ENCODE measurements around the gene PPFIA1.
A peak's percentile ranks its signal among the peaks of the same experiment; 100 is the strongest.

PPFIA1 gene

DNA sequence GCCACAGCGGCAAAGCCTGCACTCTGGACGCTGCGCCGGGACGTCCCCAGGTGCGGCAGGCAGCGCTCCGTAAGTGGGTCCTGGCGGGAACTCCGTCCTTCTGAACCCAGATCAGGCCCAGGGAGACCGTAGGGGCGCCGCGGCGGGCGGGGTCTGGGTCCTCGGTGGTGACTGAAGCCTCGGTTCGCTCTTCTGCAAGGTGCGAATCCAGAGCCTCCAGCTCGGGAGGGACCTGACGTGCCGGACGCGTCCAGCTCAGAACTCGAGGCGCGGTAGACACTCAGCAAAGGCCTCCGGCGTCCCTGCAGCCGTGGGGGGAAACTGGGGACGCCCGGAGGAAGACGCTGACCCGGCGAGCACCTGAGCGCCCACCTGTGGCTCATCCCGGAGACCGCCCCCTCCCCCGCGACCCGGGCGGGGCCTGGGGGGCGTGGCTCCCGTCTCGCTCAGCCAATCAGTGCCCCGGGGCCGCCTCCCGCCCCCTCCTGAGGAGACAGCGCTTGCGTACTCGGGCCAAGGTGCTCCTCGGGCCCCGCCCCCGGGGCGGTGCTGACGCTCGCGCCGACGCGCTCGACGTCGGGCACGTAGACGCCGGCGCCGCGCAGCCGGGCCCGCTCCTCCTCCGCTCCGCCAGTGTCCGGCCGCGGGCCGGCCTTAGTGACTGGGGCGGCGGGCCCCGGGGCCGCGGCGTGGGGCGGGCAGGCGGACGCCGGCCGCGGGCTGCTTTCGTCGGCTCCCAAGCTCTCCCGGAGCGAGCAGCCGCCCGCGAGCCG, at the start of gene PPFIA1:
TSS of gene PPFIA1 (plus strand) at position 587 of the 773 bp plus-strand sequence. CDS start 1,483 bp downstream, outside the sequence.
- DNase-seq (ENCODE audit: low spot score), result peak; percentile 96

DNA sequence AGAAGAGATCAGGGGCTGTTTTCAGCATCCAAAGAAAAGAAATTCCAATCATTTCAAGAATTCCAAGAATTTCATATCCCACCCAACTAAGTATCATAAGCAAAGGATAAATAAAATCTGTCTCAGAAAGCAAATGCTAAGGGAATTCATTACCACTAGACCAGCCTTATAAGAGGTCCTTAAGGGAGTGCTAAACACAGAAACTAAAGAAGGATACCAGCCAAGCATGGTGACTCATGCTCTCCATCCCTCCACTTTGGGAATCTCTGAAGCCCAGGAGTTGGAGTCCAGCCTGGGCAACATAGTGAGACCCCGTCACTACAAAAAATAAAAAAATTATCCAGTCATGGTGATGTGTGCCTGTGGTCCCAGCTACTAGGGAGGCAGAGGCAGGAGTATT, 49.6 kb upstream of the PPFIA1 start:
- DNase-seq (ENCODE audit: low spot score), result no peak

GRCh38 chr11:70225681-70226177, 44.8 kb upstream of the PPFIA1 start:
- DNase-seq (ENCODE audit: low spot score), result no peak

DNA sequence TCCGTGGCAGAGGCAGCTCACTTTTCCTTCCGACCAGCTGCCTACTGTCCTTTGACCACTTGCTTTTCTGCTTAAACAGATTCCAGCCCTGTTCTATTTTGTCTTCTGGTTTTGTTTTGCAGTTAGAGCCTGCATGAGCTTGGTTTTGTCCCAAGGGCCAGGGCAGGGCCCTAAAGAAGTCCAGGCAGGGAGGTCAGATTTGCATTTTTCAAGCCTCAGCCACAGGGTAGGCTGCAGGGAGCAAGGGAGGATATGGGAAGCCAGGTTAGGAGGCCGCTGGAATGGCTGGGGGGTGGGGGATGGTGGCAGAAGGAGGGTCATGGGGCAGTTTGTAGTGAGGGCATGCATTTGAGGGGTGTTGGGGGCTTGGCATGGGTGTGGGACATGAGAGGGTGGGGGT, 44.3 kb upstream of the PPFIA1 start:
- DNase-seq (ENCODE audit: low spot score), result no peak

GRCh38 chr11:70226967-70227366, 43.5 kb upstream of the PPFIA1 start:
- DNase-seq (ENCODE audit: low spot score), result peak; percentile 64

DNA sequence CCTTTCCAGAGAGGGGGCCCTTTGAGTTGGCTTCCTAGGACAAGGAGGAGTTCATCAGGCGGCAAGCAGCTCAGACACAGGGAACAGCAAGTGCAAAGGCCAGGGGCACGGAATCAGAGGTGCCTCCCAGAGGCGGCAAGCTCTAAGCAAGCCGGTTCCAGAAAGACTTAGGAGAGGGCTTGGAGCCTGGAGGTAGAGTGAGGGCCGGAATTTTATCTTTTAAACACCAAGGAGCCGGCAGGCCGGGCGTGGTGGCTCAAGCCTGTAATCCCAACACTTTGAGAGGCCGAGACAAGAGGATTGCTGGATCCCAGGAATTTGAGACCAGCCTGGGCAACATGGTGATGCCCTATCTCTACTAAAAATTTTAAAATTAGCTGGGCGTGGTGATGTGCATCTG, 40.8 kb upstream of the PPFIA1 start:
- DNase-seq (ENCODE audit: low spot score), result no peak

DNA sequence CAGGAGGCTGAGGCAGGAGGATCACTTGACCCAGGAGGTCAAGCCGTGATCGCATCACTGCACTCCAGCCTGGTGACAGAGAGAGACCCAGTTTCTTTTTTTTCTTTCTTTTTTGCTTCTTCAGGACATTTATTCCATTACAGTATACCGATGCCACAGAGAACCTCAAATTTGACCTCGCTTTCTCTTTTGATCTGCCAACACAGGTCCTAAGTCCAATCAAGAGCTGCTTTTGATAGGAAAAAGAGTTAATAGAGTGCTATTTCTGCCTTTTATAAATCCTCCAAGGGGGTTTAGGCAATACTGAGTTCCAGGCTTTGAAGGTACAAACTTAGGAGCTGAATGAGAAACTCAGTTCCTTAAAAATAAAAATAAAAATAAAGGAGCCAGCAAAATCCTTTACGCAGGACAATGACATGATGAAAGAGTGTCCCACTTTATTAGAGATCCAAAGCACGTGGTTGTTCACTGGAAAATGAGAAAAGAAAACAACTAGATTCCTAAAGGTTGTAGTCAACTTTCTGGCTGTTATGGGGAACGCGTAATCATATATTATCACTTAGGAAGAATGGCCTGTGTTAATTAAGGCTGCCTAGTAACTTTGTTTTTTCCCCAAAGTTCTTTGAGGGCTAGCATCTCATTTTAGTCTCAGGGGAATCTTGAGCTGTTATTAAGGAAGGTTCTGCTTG, 40.2 kb upstream of the PPFIA1 start:
- DNase-seq (ENCODE audit: low spot score), result no peak

DNA sequence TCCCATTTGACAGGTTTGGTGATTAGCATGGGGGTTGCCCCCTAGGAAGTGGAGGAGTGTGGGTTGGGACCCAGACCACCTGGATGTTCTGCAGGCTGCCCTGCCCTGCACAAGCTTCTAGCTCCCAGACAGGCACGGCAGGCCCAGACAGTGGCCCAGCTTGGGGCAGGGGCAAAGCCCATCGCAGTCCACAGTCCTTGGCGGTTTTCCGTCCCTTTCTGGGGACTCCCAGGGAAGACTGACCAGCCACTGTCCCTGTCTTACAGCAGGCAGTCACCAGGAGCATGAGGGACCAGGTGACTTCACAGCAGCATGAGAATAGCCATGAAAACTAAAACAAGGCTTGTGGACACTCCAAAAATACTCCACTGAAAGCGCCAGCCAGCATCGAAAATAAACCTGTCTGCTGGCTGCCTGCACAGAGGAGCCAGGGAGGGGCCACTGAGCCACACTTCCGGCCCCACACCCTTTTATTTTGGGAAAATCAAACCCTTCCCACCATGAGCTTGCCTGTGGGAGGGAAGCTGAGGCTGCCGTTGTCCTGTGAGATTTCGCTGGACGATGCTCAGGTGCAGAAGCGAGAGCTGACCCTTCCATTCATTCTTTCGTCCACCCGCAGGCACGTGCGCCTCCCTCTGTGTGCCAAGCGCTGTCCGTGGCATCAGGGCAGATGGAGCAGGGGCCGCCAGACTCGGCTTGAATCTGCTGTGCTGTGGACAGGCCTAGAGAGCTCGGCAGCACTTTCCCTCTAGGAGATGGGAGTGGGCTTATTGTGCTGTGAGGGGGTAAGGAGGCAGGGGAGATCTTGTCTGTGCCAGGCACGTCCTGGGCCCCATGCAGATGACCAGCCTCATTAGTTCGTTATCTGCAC, 39.4 kb upstream of the PPFIA1 start:
- DNase-seq (ENCODE audit: low spot score), result no peak

DNA sequence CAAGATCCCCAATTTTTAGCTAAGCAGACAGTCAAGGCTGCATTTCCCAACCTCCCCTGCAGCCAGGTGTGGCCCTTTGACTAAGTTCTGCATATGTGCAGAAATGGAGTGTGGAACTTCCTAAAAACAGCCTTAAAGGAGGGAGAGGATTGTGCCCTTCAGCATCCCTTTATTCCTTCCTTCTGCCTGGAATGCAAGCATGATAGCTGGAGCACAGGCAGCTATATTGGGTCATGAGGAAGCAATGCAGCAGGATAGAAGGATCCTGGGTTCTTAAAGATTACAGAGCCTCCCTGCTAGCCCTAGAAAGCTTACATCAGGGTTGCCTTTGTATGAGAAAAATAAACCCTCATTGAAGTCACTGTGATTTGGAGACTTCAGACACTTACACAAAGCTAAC, 37.5 kb upstream of the PPFIA1 start:
- DNase-seq (ENCODE audit: low spot score), result no peak

DNA sequence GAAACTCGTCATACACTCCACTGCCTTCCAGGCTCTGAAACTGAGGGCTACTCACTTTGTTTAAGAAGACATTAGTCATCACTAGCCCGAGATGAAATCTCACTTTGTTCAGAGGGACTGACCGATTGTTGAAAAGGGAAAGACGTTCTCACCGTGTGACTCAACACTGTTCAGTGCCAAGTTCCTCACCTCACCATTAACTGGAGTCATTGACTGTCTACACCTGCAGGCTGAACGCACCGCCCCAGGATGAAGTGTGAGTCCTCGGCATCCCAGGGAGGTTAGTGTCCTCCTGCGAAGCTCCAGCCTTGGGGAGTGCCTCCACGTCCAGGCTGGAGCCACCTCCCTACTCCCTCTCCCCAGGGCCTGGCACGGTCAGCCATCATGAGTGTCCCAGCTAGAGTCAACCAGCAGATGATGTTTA, 37.0 kb upstream of the PPFIA1 start:
- DNase-seq (ENCODE audit: low spot score), result no peak

DNA sequence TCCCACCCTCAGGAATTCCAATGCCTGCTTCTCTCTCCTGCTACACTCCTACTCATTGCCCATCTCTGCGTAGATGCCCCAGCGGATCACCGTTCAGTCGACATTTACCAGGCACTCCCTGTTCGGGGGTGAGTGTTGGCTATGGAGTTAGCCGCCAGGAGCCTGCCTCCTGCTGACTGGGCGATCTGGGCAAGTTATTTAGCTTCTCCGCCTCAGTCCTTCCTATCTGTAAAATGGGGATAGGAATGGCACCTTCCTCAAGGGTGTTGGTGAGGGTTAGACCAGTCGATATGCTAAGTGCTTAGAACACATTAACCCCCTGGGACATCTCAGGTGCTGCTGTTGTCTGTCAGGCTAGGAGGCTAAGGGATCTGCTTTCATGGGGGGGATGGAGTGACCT, 36.5 kb upstream of the PPFIA1 start:
- no peak for DNase-seq (ENCODE audit: low spot score)

- DNase-seq (ENCODE audit: low spot score), result no peak
Observed at GRCh38 chr11:70240337-70240736, 30.2 kb upstream of the PPFIA1 start.

DNA sequence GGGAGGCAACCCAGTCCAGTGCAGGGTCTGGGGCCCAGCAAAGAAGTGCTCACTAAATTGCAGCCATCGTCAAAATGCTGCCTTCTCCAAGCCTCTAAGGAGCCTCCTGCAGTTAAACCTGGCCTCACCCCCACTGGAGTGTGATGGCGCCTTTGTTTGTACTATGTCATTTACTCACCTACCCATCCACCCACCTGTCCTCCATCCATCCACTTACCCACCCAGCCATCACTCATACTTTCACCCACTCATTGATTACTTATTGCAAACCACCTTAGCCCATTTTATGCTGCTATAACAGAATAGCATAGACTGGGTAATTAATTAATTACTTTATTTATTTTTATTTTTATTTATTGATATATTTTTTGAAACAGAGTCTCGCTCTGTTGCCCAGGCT, 28.8 kb upstream of the PPFIA1 start:
- no peak for DNase-seq (ENCODE audit: low spot score)

DNA sequence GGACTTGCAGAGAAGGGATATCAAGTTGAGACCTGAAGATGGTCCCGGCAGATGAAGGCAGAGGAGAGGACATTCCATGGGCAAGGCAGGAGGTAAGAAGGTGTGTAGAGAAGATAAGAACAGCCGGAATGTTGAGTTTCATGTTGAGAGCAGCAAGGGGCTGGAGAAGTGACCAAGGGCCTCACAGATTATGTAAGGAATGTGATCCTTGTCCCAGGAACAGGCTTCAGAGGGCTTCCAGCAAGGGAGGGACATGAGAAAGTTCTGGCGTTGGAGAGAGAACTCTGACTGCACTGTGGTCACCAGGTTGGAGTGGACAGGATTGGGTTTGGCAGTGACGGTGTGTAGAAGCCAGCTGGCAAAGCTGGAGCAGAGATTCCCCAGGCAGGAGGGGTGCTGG, 27.6 kb upstream of the PPFIA1 start:
- no peak for DNase-seq (ENCODE audit: low spot score)

- DNase-seq (ENCODE audit: low spot score), result no peak
Observed at GRCh38 chr11:70243912-70244652, 26.4 kb upstream of the PPFIA1 start.

- DNase-seq (ENCODE audit: low spot score), result no peak
Observed at GRCh38 chr11:70244698-70245097, 25.8 kb upstream of the PPFIA1 start.

DNA sequence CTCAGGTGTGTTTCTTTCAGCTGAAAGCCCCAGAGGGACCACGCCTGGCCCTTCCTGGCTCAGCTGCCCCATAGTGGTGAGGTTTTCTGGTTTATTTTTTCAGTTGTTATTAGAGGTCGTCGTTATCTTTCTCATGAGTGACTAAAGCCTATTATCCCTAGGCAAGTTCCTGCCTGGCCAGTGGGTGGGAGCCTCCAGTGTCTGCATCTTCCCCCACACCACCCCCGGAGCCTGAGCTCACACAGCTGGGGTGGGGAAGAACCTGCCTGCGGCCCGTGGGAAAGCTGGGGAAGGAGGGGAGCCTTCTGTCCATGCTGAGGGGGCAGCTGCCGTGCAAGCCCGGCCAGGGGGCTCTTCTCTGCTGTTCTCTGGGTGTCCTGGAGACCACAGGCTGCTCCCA, 24.3 kb upstream of the PPFIA1 start:
- DNase-seq (ENCODE audit: low spot score), result no peak

- DNase-seq (ENCODE audit: low spot score), result no peak
Observed at GRCh38 chr11:70247042-70247709, 23.3 kb upstream of the PPFIA1 start.

DNA sequence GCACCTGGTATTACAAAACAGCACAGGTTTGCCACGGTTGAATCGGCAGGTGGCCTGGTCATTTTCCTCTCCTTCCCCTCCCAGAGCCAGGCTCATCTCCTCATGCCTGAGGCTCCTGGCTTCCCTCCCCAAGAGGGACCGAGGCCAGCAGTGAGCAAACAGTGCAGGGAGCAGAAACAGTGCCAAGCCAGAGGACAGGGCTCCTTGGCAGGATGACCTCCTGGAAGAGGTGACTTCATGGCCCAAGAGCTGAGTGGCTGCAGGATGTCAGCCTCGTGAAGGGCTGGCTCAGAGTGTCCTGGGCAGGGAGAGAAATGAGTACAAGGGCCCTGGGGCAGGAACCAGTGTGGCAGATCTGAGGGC, 22.8 kb upstream of the PPFIA1 start:
- no peak for DNase-seq (ENCODE audit: low spot score)

- DNase-seq (ENCODE audit: low spot score), result no peak
Observed at GRCh38 chr11:70250876-70251658, 19.4 kb upstream of the PPFIA1 start.

Measured in ecto neural progenitor cell (in vitro differentiated cells).